Fibroblast of lung (primary cell): ENCODE results near the gene HVCN1. TPM values are rescaled to one million over a fixed set of nuclear protein-coding genes. Genes with fewer than 3 reads are reported as not detected.

ENCODE experiments used
- DNase-seq, 2 donors: peaks; one replicate each; pipeline versions ENCODE4 v3.0.0 to v3.0.0-alpha.2; 2010; ENCODE audit warnings: low read depth in 2 of 2
- H2AFZ ChIP-seq: 2 replicates; pipeline ENCODE4 v1.5.1; 2012; ENCODE audit warnings: low read length, control low read depth, inconsistent platforms
- H3K27ac ChIP-seq: 2 replicates; pipeline ENCODE4 v1.5.1; 2011; ENCODE audit warnings: low read length, control low read depth; ENCODE audit not compliant: insufficient read depth
- H3K27me3 ChIP-seq: 2 replicates; pipeline ENCODE4 v1.5.1; 2011; ENCODE audit warnings: mild to moderate bottlenecking, low read length; ENCODE audit not compliant: control insufficient read depth, insufficient read depth
- H3K36me3 ChIP-seq: 2 replicates; pipeline ENCODE4 v1.5.1; 2011; ENCODE audit warnings: low read length; ENCODE audit not compliant: control insufficient read depth, insufficient read depth
- H3K4me1 ChIP-seq: 2 replicates; pipeline ENCODE4 v1.5.1; 2011; ENCODE audit warnings: low read length; ENCODE audit not compliant: control insufficient read depth, insufficient read depth; ENCODE audit errors: extremely low read depth
- H3K4me2 ChIP-seq: 2 replicates; pipeline ENCODE4 v1.5.1; 2011; ENCODE audit warnings: low read length, control low read depth; ENCODE audit not compliant: insufficient read depth; ENCODE audit errors: extremely low read depth
- H3K4me3 ChIP-seq, 4 experiments: fragments of 200-600 bp in 1 of 4; sonication (generic) in 1 of 4; replicated peaks in 1 of 4; 2 replicates each; pipeline ENCODE4 v1.5.1; 2011 to 2016; ENCODE audit warnings: low read length in 4 of 4, low read depth in 3 of 4, mild to moderate bottlenecking in 3 of 4, control low read depth in 2 of 4, inconsistent platforms in 1 of 4, mixed read lengths in 1 of 4; ENCODE audit not compliant: insufficient read depth in 1 of 4; ENCODE audit errors: control extremely low read depth in 1 of 4
- H3K79me2 ChIP-seq: 2 replicates; pipeline ENCODE4 v1.5.1; 2012; ENCODE audit warnings: mild to moderate bottlenecking, low read length, inconsistent platforms; ENCODE audit not compliant: control insufficient read depth, insufficient read depth
- H3K9ac ChIP-seq: 2 replicates; pipeline ENCODE4 v1.5.1; 2011; ENCODE audit warnings: mild to moderate bottlenecking, low read length, control low read depth; ENCODE audit not compliant: insufficient read depth
- H3K9me3 ChIP-seq: 2 replicates; pipeline ENCODE4 v1.5.1; 2012; ENCODE audit warnings: low read depth, low read length; ENCODE audit not compliant: control insufficient read depth, insufficient read depth
- H4K20me1 ChIP-seq: 2 replicates; pipeline ENCODE4 v1.5.1; 2011; ENCODE audit warnings: low read length; ENCODE audit not compliant: control insufficient read depth, insufficient read depth; ENCODE audit errors: extremely low read depth
- CTCF ChIP-seq, 2 donors: IDR thresholded peaks in 1 of 2; conservative IDR thresholded peaks in 1 of 2; 1 replicate in 1 of 2; 2 replicates in 1 of 2; pipeline ENCODE4 v1.5.1; 2011 to 2012; ENCODE audit warnings: low read length in 2 of 2, control low read depth in 1 of 2, inconsistent platforms in 1 of 2, low read depth in 1 of 2, mild to moderate bottlenecking in 1 of 2
- EZH2 ChIP-seq: IDR thresholded peaks from 2 replicates; pipeline ENCODE4 v1.5.1; 2012; ENCODE audit warnings: low read length, control low read depth, mild to moderate bottlenecking; ENCODE audit errors: missing control alignments
- polyA plus RNA-seq, 2 donors: library from polyadenylated mRNA; depleted of rRNA in 1 of 2; stranded (reverse) in 1 of 2; unstranded in 1 of 2; fragments of >200 nt; gene quantifications; 2 replicates each; pipeline ENCODE4 v1.2.1, GENCODE V29; 2011 to 2012; ENCODE audit warnings: missing spikeins in 1 of 2
- total RNA-seq: library from RNA; depleted of rRNA; stranded (reverse); fragments of >200 nt; gene quantifications from 2 replicates; pipeline ENCODE4 v1.2.1, GENCODE V29; 2014

The HVCN1 gene
- total and polyA plus RNA-seq, 2 donors (not counting 1 experiment from before 2014, with no cell fraction given) = 3.6 to 7.4 TPM

- no peaks in the 10 kb centered on the region for H3K9me3 ChIP-seq
- no peak for TF ChIP-seq CTCF (conservative IDR thresholded peaks at IDR 0.05 in 1 of 2, IDR thresholded peaks at IDR 0.05 in 1 of 2; ENCODE audit: low read depth in 1 of 2, low read length in 2 of 2)
- no peak for TF ChIP-seq EZH2
- H3K79me2 ChIP-seq = peaks cover 83% of the 10 kb centered on the region
- no peak for DNase-seq
- no peak overlapping the region for H3K27ac ChIP-seq
- peaks cover 8% of the 10 kb centered on the region for H3K36me3 ChIP-seq
- no peaks in the 10 kb centered on the region for H4K20me1 ChIP-seq
- no peak overlapping the region for H3K4me3 ChIP-seq
- H3K4me1 ChIP-seq = no peaks in the 10 kb centered on the region
- H3K27me3 ChIP-seq = no peaks in the 10 kb centered on the region
- no peak overlapping the region for H3K4me2 ChIP-seq
- no peak overlapping the region for H3K9ac ChIP-seq
- no peak overlapping the region for H2AFZ ChIP-seq
These were observed 42.6 kb upstream of the HVCN1 start for GRCh38 chr12:110731479-110731878.

DNA sequence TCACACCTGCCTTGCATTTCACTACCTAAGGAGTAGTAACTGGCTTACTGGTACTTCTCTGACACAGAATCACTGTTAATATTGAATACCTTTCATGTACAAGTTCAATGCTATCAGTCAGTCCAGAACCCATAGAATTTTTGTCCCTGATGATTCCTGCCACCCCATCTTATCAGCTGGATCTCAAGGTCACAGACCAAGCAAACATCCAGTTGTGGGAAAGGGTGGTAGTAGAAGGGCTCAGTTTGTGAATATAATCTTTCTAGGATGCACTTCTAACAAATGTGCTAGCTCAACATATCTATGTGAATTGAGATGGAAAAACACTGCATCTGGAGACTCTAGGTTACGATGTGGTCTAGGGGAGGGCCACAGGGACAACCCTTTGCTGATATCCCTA, 39.7 kb upstream of the HVCN1 start:
- H3K36me3 ChIP-seq = peaks cover 10% of the 10 kb centered on the region
- H3K27ac ChIP-seq = no peak overlapping the region
- TF ChIP-seq CTCF (conservative IDR thresholded peaks at IDR 0.05 in 1 of 2, IDR thresholded peaks at IDR 0.05 in 1 of 2; ENCODE audit: low read depth in 1 of 2, low read length in 2 of 2) = no peak
- no peak for TF ChIP-seq EZH2
- no peak overlapping the region for H3K9ac ChIP-seq
- H3K4me1 ChIP-seq = no peaks in the 10 kb centered on the region
- H3K4me3 ChIP-seq = no peak overlapping the region
- H3K9me3 ChIP-seq = no peaks in the 10 kb centered on the region
- DNase-seq = no peak
- H2AFZ ChIP-seq = no peak overlapping the region
- peaks cover 68% of the 10 kb centered on the region for H3K79me2 ChIP-seq
- H3K27me3 ChIP-seq = no peaks in the 10 kb centered on the region
- no peaks in the 10 kb centered on the region for H4K20me1 ChIP-seq
- H3K4me2 ChIP-seq = no peak overlapping the region

- H3K4me3 ChIP-seq = no peak overlapping the region
- TF ChIP-seq CTCF (conservative IDR thresholded peaks at IDR 0.05 in 1 of 2, IDR thresholded peaks at IDR 0.05 in 1 of 2; ENCODE audit: low read depth in 1 of 2, low read length in 2 of 2) (no peak), EZH2 (no peak)
- no peak overlapping the region for H3K9ac ChIP-seq
- H3K9me3 ChIP-seq = no peaks in the 10 kb centered on the region
- H3K4me1 ChIP-seq = no peaks in the 10 kb centered on the region
- H3K79me2 ChIP-seq = peaks cover 50% of the 10 kb centered on the region
- DNase-seq = no peak
- H3K36me3 ChIP-seq = peaks cover 12% of the 10 kb centered on the region
- no peaks in the 10 kb centered on the region for H4K20me1 ChIP-seq
- H3K27ac ChIP-seq = no peak overlapping the region
- no peak overlapping the region for H2AFZ ChIP-seq
- H3K4me2 ChIP-seq = no peak overlapping the region
- H3K27me3 ChIP-seq = no peaks in the 10 kb centered on the region
These were observed 37.9 kb upstream of the HVCN1 start for GRCh38 chr12:110726708-110727369.
